GM18867 (cell line): ENCODE results near the gene APP.
"Not testable (repeated sequence)": the region's sequence is repeated elsewhere in the genome, so short reads cannot be mapped to it uniquely, and the experiment has no call there.

ENCODE experiments used
- ATAC-seq: cut with Tn5 transposase; IDR thresholded peaks from one replicate; pipeline ENCODE4 v1.9.1; 2021; ENCODE audit warnings: mild to moderate bottlenecking, moderate library complexity; ENCODE audit not compliant: unreplicated experiment

APP gene

GRCh38 chr21:26165331-26165730 is 5.2 kb downstream of the APP start:
- ATAC-seq: no peak

DNA sequence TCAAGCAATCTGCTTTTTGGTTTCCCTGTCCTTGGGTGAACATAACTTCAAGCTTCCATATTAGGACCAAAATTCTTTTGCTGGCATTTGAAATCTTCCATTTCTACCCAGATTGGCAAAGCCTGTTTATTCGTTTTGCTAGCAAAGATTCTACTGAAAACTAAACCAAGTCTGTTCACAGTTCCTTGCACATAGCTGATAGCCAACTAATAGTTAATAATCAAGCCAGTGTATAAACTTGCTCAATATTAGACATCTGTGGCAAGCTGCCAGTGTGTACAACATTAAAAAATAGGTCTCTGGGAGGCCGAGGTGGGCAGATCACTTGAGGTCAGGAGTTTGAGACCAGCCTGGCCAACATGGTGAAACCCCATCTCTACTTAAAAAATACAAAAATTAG is 6.3 kb downstream of the APP start:
- no peak for ATAC-seq

- no peak for ATAC-seq
Observed at GRCh38 chr21:26162081-26162480, 8.5 kb downstream of the APP start.

- ATAC-seq: no peak
Observed at GRCh38 chr21:26159869-26160268, 10.7 kb downstream of the APP start.

- no peak for ATAC-seq
Observed at GRCh38 chr21:26157801-26158200, 12.8 kb downstream of the APP start.

DNA sequence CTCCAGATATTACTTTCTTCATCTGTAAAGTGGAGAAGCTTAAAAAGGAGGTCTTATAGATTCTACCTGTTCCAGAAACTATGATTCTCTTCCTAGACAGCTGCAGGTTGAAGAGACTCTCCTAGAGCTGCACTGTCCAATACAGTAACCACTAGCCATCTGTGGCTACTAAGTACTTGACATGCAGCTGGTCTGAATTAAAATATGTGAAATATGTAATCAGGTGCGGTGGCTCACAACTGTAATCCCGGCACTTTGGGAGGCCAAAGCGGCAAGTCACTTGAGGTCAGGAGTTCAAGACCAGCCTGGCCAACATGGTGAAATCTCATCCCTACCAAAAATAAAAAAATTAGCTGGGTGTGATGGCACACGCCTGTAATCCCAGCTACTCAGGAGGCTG is 15.8 kb downstream of the APP start:
- ATAC-seq: no peak

- ATAC-seq: no peak
Observed at GRCh38 chr21:26153758-26154157, 16.8 kb downstream of the APP start.

DNA sequence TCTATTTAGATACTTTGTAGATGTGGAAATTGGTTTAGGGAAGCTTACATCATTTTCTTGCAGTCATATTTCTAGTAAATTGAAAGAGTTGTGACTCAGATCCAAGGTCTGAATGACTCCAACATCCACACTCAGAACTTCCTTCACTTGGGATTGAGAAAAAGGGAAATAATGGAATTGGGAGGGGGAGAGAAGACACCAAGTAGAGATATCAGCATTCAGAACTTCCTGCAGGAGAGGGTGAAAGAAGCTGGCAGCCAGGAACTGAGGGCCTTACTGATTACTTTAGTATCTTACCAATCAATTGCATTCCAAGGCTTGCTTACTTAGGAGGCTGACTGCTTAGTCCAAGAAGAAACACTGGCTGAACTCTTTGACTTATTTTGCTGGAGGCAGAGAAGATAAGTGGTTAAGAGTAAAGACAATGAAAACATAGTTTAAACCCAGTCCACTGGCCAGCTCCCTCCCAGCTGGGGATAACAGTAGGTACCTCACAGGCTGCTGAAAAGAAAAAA is 21.7 kb downstream of the APP start:
- no peak for ATAC-seq

DNA sequence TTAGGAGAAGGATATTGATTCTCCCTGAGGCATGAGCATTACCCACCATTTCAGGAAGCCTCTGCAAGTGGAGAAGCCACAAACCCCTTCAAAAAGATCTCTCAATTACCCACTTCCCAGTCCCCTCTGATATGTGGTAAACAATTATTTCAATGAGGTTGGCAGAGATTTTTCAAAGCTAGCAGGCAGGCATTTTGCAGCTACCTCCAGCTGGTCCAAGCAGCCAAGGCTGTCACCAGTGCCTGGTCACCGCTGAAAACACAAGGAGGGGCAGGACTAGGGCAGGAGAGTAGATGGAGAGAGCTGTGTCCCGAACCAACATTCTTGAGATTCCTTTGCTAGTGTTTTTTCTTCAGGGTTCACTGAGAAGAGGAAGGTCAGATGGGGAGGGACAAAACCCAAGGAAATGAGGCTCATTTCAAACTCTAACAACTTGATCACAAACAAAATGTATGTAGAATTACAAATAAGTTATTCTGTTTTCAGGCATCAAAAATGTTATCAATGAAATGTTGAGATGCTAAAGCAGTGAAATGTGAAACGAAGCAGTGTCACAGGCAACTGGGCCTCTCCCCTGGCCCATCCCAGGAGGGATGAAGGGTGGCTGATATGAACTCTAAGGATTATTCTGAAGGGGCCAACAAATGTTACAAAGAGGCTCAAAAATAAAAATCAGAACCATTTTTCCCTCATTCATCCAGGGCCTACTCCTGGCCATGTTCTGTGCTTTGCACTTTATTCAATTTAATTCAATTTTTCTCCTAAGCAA is 22.3 kb downstream of the APP start:
- ATAC-seq: no peak

DNA sequence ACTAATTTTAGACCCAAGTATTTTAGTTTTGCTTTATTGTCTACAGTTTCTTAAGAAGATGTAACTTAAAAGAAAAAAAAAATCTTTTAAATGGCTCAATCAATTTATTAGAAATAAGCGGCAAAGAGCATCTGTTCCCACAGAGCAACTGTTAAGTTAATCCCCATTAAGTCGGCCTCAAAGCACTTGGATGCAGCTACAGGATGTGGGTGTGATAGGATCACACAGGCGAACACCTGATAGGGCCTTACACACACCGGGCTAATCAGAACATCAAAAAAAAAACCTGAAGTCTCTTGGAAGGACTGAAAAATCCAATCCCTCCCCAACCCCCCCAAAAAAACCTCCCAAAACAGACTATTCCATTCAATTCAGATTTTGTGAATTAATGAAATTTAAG is 23.0 kb downstream of the APP start:
- ATAC-seq: no peak

DNA sequence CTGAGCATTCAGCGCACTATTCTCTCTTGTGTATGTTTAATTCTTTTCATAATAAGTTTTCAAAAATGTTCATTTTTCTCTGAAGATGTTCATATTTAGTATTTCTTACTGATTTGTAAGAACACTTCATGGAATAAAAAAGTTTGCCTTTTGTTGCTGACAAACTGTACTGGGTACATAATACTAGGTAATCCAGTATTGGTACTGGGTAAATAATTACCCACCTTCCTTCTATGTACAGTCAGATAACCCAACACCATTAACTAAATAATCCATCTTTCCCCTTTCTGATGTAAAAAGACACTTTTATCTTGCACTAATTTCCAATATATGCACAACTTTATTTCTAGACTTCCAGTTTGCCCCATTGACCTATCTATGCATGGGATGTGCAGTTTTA is 23.9 kb downstream of the APP start:
- ATAC-seq: no peak

- ATAC-seq: no peak
Observed at GRCh38 chr21:26144031-26144430, 26.5 kb downstream of the APP start.

DNA sequence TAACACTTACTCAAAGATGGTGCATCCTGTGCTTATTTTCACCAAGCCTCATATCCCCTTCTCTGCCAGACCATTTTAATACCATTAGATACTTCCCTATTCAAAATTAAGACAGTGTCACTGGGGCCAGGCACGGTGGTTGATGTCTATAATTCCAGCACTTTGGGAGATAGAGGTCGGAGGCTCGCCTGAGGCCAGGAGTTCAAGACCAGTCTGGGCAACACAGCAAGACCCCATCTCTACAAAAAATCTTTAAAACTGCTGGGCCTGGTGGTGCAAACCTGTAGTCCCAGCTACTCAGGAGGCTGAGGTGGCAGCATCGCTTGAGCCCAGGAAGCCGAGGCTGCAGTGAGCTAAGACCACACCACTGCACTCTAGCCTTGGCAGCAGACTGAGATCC is 28.2 kb downstream of the APP start:
- ATAC-seq: no peak

DNA sequence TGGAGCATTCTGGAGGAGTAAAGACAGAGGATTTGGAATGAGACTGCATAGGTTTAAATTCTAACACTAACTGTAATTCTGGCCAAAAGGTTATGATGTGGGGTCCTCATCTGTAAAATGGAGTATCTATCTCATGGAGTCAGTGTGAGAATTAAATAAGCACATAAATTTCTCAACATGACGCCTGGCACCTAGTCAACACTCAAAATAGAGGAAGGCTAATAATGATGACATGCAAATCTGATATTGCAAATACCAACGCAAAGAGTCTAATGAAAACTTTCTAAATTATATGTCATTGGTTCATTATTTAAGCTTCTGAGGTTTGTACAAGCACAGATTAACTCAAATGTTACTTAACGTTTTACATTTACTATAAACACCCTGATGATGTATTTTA is 29.6 kb downstream of the APP start:
- no peak for ATAC-seq

GRCh38 chr21:26140164-26140579 is 30.4 kb downstream of the APP start:
- ATAC-seq: no peak

GRCh38 chr21:26138615-26139257 is 31.8 kb downstream of the APP start:
- no peak for ATAC-seq

DNA sequence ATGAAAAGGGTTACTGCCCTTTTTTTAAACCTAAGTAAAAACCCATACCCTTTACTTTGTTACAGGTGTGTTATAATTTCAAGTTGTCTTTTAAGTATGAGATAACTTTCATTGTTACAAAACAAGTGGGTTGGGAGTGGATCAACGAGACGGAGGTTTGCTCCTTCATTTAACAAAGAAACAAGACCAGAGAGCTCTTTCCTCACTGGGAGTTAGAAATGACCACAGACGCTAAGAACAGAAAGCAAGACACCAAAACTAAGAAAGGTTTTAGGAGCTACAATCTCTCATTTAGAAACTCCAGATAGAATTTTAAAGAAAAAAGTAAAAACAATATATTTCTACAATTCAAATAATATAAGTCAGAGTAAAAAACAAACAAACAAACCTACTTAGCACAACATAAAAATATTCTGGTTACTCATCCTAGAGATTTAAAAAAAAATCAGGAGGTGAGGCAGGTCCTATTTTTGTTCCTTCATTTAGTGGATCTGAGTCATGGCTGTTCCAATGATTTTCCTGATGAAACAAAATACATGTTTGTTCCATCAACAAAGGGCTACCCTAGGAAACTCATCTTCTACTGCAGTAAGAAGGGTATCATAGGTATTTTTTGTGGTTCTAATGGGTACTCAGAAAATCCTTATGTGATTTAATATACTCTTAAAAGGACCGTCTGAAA is 33.0 kb downstream of the APP start:
- peak; percentile 40 for ATAC-seq

DNA sequence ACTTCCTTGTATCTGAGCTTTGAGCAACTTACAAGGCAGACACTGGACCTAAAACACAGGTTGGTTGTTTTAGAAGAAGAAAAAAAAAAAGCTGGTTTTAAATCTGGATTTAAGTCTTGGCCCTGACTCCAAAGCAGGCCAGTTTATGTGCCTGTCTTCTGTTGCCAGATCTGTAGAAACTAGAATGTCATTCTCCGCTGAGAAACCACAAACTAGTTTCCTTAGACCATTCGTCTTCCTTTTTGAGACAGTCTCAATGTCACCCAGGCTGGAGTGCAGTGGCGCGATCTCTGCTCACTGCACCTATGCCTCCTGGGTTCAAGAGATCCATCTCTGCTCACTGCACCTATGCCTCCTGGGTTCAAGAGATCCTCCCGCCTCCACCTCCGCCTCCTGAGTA is 33.9 kb downstream of the APP start:
- peak; percentile 99 for ATAC-seq

DNA sequence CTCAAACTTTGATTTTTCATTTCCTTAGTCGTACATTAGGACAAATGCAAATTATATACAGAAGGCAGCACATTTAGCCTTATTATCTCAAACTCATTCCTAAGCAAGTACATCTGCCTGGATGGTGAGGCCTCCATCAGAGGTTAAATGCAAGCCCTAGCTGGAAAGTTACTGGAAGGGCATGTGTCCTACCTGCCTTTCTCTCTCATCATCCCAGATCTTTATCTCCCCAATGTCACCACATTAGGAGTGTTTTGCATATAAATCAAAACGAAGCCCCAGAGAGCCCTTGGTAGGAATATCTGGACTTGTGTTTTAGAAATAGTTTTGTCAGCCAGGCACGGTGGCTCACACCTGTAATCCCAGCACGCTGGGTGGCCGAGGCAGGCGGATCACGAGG is 35.0 kb downstream of the APP start:
- no peak for ATAC-seq

DNA sequence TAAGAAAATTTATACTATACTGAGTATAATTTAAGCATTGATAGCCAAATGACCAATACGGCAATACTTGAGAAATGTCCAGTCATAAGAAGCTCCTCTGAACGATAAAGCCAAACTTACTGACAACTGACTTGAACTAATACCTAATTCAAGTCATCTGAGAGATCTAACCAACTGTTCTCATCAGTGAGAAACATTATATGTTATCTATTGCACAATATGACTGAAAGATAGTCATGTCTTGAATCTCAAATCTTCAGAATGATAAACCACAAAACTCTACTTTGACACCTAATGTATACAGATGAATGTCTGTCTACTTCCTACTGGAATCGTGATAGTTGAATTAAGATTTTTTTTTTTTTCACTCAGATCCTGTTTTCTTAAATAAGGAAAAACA is 39.0 kb downstream of the APP start:
- no peak for ATAC-seq

DNA sequence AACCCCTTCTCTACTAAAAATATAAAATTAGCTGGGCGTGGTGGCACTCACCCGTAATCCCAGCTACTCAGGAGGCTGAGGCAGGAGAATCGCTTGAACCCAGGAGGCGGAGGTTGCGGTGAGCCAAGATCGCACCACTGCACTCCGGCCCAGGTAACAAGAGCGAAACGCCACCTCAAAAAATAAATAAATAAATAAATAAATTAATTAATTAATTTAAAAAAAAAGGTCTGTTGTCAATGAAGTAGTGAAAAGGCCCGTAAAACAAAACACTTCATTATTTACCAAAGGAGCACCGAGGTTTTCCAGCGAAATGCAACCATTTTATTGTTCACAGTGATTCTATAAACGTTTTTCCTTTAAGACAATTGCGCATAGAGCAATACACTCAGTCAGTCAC is 39.5 kb downstream of the APP start:
- not testable (repeated sequence) for ATAC-seq
